GM19452 (cell line): ENCODE data around the gene CYB5D1.
"Not testable (repeated sequence)": the region's sequence is repeated elsewhere in the genome, so short reads cannot be mapped to it uniquely, and the experiment has no call there.

ENCODE experiments used
- ATAC-seq: cut with Tn5 transposase; IDR thresholded peaks from one replicate; pipeline ENCODE4 v1.9.1; 2021; ENCODE audit not compliant: unreplicated experiment

The CYB5D1 gene

DNA sequence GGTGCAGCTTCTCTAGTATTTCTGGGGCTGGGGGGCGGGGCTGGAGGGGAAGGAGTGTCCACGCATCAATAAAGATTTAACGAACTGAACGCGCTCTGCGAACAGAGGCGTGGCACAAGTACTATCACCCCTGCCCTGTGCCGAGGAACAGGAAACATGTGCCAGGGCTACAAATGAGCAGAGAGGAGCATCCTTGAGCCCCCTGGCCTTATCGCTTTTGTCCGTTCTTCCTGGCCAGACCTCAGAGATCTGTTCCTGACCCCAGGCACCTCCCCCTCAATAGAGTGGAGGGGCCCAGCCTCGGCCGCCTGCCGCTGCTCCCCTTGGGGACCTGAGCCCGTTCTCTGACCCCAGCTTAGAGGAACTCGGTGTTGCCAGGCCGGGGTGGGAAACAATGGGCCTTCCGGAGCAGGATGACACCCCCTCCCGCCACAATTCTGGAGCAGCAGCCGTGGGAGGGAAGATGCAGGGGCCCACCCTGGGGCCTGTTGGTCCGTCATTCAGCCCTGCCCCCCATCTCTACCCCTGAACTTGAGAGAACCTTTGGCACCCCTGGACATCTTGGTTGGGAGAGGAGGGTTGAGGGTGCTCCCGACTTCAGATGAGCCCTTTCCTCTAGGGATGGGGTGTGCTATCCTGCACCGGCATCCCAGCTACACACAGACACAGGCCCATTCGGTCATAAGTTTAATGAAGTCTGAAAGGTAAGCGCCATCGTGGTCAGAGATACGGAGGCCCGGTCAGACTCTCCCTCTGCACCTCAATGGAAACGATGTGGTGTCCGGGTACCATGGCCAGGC lies 1.6 kb upstream of the CYB5D1 start:
- ATAC-seq: no peak

- peak; percentile 70 for ATAC-seq
Observed at GRCh38 chr17:7856811-7857712, 741 bp upstream of the CYB5D1 start, which contains the start of gene NAA38. Gene NAA38 (minus strand): TSS chr17:7857559. CDS start chr17:7857463, 96 bp downstream.

DNA sequence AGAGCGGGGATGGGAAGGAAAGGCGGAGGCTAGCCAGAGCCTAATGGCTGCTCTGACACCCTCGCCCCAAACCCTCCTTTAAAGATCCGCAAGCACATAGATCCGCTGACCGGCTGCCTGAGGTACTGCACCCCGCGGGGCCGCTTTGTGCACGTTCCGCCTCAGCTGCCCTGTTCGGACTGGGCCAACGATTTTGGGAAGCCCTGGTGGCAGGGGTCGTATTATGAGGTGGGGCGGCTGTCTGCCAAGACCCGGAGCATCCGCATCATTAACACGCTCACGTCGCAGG lies 663 bp downstream of the CYB5D1 start:
- ATAC-seq: no peak

DNA sequence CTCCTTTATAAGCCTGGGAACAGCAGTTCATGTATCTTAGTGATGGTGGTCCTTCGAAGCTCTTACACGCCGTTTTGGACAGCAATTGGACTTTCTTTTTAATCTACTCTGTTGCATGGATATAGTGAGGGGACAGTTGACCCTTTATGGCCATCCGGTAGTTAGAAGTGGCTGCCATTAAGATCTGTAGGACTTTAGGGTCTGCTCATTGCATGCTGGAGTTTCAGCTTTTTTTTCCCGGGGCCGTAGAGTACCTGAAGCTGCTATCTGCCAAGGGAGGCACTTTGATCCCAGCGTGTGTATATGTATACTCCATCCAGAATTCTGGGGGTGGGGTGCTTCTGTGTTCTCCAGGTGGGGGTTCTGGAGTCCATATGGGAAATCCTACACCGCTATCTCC lies 1.2 kb downstream of the CYB5D1 start:
- no peak for ATAC-seq

DNA sequence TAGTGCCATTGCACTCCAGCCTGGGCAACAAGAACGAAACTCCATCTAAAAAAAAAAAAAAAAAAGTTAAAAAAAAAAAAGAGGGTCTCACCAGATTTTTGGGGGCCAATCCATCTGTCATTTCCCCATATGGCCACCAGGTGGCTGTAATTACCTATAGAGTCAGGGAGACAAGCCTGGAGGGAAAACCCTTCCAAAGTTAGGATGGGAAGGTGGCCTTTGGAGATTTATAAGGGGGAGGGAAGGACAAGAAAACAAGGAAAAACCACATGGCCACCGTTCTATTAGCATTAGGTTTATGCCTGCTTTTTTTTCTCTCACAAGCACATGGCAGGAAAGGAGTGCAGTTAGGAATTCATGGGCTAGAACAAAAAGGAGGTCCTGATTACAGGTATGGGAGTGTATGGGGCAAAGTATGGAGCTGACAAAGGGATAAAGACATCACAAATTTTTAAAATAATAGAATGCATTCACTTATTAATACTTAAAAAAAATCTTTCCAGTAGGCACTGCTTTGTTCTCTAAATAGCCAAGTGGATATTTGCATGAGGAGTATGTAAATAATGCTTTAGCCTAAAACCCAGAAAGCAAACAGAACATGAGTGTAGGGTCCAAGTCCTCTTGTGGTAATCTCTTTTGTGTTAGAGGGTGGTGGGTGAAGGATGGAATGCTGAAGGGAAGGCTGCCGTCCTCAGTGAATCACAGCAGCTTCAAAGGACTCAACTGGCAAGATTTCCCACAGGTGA lies 5.1 kb downstream of the CYB5D1 start:
- ATAC-seq: no peak

GRCh38 chr17:7864384-7864783 lies 6.6 kb downstream of the CYB5D1 start:
- ATAC-seq: not testable (repeated sequence)

- no peak for ATAC-seq
Observed at GRCh38 chr17:7864995-7865650, 7.3 kb downstream of the CYB5D1 start.

DNA sequence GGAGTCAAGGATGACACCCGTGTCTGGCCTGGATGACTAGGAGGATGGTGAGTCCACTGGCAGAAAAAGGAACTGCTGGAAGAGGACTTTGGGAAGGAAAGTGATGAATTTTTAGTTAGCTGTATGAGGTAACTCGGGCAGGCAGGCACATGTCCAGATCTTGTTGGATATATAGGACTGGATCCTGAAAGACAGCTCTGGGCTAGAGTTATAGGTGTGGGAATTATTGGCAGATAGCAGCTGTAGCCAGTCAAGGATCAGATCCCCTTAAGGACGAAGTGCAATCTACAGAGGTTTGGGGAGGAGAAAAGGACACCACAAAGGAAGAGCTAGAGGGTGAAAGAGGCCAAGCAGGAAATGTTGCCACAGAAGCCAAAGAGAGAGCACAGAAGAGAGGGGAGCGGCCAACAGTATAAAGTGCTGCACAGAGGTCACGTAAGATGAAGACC lies 10.1 kb downstream of the CYB5D1 start:
- ATAC-seq: no peak

DNA sequence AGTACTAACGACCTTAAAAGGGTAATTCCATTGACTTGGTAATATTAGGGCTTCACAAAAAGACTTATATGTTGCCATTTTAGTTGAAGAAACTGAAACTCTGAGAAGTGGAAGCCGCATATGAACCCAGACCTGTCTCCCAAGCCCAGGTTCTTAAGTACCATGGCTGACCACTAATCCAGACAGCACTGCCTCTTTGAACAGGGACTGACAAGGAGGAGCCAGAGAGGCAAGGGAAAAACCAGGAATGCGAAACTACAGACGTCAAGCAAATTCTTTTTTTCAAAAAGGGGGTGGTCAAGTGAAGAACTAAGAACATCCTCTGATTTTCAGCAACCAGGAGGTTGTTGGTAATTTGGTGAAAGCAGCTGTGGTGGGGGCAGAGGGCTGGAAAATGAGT lies 15.2 kb downstream of the CYB5D1 start:
- no peak for ATAC-seq

- no peak for ATAC-seq
Observed at GRCh38 chr17:7875804-7876370, 18.1 kb downstream of the CYB5D1 start.

DNA sequence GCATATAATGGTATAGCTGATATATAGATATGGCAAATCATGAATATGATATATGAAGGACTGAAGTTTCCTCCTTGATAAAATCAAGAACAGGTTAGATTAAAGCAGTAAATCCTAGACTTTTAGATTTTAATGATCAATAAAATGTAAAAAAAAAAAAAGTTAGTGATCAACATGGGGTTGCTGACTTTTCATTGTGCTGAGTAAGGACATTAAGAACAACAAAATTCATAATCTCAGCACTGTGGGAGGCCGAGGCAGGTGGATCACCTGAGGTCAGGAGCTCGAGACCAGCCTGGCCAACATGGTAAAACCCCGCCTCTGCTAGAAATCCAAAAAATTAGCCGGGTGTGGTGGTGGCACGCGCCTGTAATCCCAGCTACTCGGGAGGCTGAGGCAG lies 20.4 kb downstream of the CYB5D1 start:
- ATAC-seq: no peak

- ATAC-seq: no peak
Observed at GRCh38 chr17:7880076-7880868, 22.5 kb downstream of the CYB5D1 start.

- no peak for ATAC-seq
Observed at GRCh38 chr17:7881276-7882054, 23.7 kb downstream of the CYB5D1 start.

- no peak for ATAC-seq
Observed at GRCh38 chr17:7882068-7882467, 24.3 kb downstream of the CYB5D1 start.

- ATAC-seq: no peak
Observed at GRCh38 chr17:7882629-7883028, 24.8 kb downstream of the CYB5D1 start.

DNA sequence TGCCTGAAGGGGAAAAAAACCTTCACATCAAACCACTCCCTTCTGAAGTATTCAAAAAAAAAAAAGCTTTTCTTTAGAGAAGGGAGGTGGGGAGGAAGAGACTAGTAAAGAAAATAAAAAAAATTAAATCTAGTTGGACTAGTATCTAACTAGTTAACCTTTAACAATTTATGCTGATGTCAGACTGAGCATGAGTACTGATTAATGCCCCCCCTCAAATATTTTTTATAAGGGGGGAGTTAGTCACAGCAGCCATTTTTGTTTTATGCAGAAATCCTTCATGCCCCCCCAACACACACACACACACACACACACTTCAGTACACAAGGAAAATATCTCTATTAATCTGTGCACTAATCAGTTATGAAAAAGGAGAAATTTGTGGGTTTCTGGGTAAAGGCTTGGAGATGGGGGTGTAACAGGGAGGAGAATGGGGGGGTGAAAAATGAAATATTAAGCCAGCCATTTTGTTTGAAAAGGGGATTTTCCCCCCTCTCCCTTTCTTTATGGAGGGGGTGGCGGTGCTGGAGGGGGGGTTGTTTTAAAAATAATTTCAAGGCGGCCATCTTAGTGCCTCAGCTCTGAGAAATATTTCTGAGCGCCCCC lies 26.1 kb downstream of the CYB5D1 start:
- ATAC-seq: no peak

- no peak for ATAC-seq
Observed at GRCh38 chr17:7884581-7885366, 27.0 kb downstream of the CYB5D1 start.
